Astrocyte (in vitro differentiated cells and primary cell): ENCODE measurements around the gene LRP1B.

Experiments
- CTCF ChIP-seq: IDR thresholded peaks from 2 replicates; pipeline ENCODE4 v1.5.1; 2011; ENCODE audit warnings: low read depth, mild to moderate bottlenecking, inconsistent platforms, low read length, moderate library complexity; ENCODE audit not compliant: insufficient read depth
- EZH2 ChIP-seq: IDR thresholded peaks from 2 replicates; pipeline ENCODE4 v1.6.1; 2012; ENCODE audit warnings: mild to moderate bottlenecking, low read length, inconsistent platforms; ENCODE audit not compliant: insufficient read depth

GRCh38 chr2:140669911-140670310, 1460.9 kb downstream of the LRP1B start:
- no peak for TF ChIP-seq CTCF
- TF ChIP-seq EZH2 = no peak
